ENCODE measurements around the gene MAML3.

MAML3 gene

DNA sequence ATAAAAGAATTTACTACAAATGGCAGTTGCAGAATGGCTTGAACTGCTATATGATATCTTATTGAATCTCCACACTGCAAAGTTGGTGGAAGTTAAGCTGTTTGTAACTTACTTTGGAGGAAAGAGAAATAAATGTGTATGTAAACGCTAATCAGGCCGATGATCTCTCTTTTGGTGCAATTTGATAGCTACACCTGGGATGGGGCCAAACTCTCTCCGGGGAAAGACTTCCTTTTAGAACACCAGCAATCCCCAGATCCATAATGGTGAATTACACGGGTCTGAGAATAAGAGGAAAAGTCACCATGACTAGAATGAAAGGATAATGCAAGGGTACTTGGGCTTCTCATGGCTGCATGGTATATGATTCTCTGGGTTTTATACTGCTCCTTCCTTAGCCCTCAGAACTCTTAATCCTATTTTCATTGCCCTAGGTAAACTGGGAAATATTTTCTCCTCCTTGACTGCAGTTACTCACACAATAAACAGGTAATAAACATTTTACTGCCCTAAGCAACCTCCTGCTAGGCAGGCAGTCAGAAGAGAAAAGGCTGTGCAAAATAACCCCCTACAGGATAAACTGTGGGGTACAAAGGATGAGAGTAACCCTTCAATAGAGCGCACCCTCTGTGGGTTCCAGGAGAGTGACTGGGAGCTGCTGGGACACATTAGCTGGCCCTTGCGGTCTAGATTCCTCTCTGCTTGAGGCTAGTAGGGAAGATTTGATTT lies 379.1 kb downstream of the MAML3 start:
- Histone ChIP-seq H3K27ac (ENCODE audit: low read length) (no peak overlapping the region), H3K9me3 (ENCODE audit: control insufficient read depth in 1 of 2, low read length in 2 of 2) (no peaks in the 10 kb centered on the region), H3K4me3 (ENCODE audit: low read depth in 1 of 2, low read length in 2 of 2) (no peak overlapping the region), H3K36me3 (ENCODE audit: control insufficient read depth in 1 of 2, insufficient read depth in 2 of 2, low read length in 2 of 2) (no peaks in the 10 kb centered on the region), H3K4me1 (ENCODE audit: control insufficient read depth in 1 of 2, insufficient read depth in 2 of 2, low read length in 2 of 2) (no peaks in the 10 kb centered on the region), H3K27me3 (ENCODE audit: low read depth, low read length) (no peaks in the 10 kb centered on the region)

DNA sequence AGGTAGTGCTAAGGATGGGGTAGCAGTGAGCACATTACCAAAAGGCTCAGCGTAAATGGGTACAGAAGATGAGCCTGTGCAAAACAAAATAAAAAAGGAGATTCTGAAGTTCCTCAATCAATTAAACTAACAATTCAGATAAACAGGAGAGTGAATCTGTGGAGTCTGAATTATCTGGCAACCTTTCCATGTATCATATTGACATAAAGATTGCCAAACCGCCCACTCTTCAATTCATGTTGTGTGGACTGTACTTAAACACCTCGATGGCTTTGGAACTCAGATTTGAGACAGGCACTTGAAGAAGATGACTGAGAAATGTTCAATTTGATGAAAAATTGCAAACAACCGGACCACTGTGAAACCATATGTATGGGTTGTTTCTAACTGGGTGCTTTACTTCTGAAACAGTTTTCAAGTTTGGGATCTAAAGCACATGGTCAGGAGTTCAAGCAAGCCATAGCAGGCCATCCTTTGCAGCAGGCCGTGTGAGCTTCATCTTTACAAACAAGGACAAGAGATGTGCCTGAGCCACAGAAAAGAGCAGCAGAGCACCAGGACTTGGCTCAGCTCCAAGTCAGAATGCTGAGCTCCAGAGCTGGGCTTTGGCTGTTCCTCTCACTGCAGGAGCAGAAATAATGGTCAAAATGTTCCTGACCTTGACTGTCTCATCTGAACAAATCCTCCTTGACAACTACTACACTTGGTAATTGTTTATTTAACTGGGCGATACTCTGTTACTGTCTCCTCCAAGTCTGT lies 380.2 kb downstream of the MAML3 start:
- no peaks in the 10 kb centered on the region for H3K4me1 ChIP-seq (ENCODE audit: control insufficient read depth in 1 of 2, insufficient read depth in 2 of 2, low read length in 2 of 2)
- no peak overlapping the region for H3K4me3 ChIP-seq (ENCODE audit: low read depth in 1 of 2, low read length in 2 of 2)
- no peaks in the 10 kb centered on the region for H3K27me3 ChIP-seq (ENCODE audit: low read depth, low read length)
- H3K9me3 ChIP-seq (ENCODE audit: control insufficient read depth in 1 of 2, low read length in 2 of 2), result no peaks in the 10 kb centered on the region
- no peaks in the 10 kb centered on the region for H3K36me3 ChIP-seq (ENCODE audit: control insufficient read depth in 1 of 2, insufficient read depth in 2 of 2, low read length in 2 of 2)
- no peak overlapping the region for H3K27ac ChIP-seq (ENCODE audit: low read length)

DNA sequence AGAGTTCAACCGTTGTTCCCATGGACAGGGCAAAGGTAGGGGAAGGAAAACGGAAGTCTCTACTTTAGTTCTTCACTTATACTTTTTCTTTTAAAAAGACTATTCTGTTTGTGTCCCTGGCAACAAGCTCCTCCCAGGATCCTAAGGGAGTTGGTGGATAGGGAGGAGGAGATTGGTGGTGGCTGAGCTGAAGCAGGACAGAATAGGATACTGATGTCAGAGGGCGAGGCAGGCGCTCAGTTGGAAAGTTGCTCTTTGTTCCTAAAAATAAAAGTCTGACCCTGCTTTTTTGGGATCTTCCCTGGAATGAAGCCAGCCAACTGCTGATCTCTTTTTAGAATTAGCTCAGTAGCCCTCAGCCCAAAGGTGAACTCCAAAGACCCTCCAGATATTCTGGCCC lies 383.6 kb downstream of the MAML3 start:
- Histone ChIP-seq H3K27me3 (ENCODE audit: low read depth, low read length) (no peaks in the 10 kb centered on the region), H3K27ac (ENCODE audit: low read length) (no peak overlapping the region), H3K36me3 (ENCODE audit: control insufficient read depth in 1 of 2, insufficient read depth in 2 of 2, low read length in 2 of 2) (no peaks in the 10 kb centered on the region), H3K4me3 (ENCODE audit: low read depth in 1 of 2, low read length in 2 of 2) (no peak overlapping the region), H3K9me3 (ENCODE audit: control insufficient read depth in 1 of 2, low read length in 2 of 2) (no peaks in the 10 kb centered on the region), H3K4me1 (ENCODE audit: control insufficient read depth in 1 of 2, insufficient read depth in 2 of 2, low read length in 2 of 2) (no peaks in the 10 kb centered on the region)

DNA sequence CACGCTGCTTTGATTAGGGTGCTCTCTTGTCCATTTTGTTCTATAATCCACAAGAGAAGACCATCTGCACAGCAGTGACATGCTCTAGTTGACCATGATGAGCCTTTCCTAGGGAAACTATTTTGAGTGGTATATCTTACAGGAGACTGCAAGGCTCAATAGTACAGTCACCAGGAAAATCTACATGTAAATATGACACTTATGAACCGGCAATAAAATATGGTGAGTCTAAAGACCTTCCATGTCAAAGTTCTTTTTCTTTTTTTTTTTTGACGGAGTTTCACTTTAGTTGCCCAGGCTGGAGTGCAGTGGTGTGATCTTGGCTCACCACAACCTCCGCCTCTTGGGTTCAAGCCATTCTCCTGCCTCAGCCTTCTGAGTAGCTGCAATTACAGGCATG lies 384.6 kb downstream of the MAML3 start:
- Histone ChIP-seq H3K9me3 (ENCODE audit: control insufficient read depth in 1 of 2, low read length in 2 of 2) (no peaks in the 10 kb centered on the region), H3K4me3 (ENCODE audit: low read depth in 1 of 2, low read length in 2 of 2) (no peak overlapping the region), H3K4me1 (ENCODE audit: control insufficient read depth in 1 of 2, insufficient read depth in 2 of 2, low read length in 2 of 2) (peaks cover 0 to under 1% of the 10 kb centered on the region in 2 donors), H3K27me3 (ENCODE audit: low read depth, low read length) (no peaks in the 10 kb centered on the region), H3K36me3 (ENCODE audit: control insufficient read depth in 1 of 2, insufficient read depth in 2 of 2, low read length in 2 of 2) (no peaks in the 10 kb centered on the region), H3K27ac (ENCODE audit: low read length) (no peak overlapping the region)

DNA sequence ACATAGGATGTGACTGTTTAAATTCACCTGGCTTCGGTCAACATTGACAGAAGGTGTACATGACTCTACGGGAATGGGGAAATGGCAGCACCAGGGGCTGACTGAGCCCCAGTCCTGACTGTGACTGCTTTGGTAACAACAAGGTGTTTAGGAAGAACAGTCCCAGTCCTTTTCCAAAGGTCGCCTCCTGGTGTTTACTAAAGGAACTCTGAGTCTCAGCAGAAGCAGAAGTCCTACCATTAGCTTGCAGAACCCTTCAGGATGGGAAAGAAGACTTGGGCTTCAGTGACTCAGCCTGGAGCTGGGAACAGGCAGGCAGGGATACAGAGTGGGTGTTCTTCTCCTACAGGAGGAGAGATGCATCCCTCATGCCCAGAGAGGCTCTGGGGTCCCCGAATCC lies 385.1 kb downstream of the MAML3 start:
- H3K27ac ChIP-seq (ENCODE audit: low read length), result no peak overlapping the region
- no peaks in the 10 kb centered on the region for H3K9me3 ChIP-seq (ENCODE audit: control insufficient read depth in 1 of 2, low read length in 2 of 2)
- H3K4me3 ChIP-seq (ENCODE audit: low read depth in 1 of 2, low read length in 2 of 2), result no peak overlapping the region
- H3K36me3 ChIP-seq (ENCODE audit: control insufficient read depth in 1 of 2, insufficient read depth in 2 of 2, low read length in 2 of 2), result no peaks in the 10 kb centered on the region
- peaks cover 0 to 5% of the 10 kb centered on the region in 2 donors for H3K4me1 ChIP-seq (ENCODE audit: control insufficient read depth in 1 of 2, insufficient read depth in 2 of 2, low read length in 2 of 2)
- no peaks in the 10 kb centered on the region for H3K27me3 ChIP-seq (ENCODE audit: low read depth, low read length)

DNA sequence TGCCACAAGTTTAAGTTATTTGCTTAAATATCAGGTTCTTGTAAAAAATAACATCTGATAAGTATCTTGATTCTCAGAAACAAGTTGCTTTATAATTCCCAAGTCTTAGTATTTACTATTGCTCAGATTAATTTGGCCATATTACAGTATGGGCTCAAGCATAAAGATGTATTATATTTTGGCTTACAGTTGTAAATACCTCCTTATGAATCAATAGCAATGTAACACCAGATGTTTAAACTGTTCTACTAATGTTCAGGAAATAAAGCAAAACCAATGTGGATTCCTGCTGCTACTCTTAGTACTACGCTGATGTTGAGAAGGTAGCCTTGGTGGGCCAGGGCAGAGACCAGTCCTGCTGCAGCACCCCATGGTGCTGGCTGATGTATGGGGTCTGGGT lies 385.6 kb downstream of the MAML3 start:
- Histone ChIP-seq H3K4me1 (ENCODE audit: control insufficient read depth in 1 of 2, insufficient read depth in 2 of 2, low read length in 2 of 2) (peaks cover 0 to 10% of the 10 kb centered on the region in 2 donors), H3K27ac (ENCODE audit: low read length) (no peak overlapping the region), H3K4me3 (ENCODE audit: low read depth in 1 of 2, low read length in 2 of 2) (no peak overlapping the region), H3K27me3 (ENCODE audit: low read depth, low read length) (no peaks in the 10 kb centered on the region), H3K36me3 (ENCODE audit: control insufficient read depth in 1 of 2, insufficient read depth in 2 of 2, low read length in 2 of 2) (no peaks in the 10 kb centered on the region), H3K9me3 (ENCODE audit: control insufficient read depth in 1 of 2, low read length in 2 of 2) (no peaks in the 10 kb centered on the region)

DNA sequence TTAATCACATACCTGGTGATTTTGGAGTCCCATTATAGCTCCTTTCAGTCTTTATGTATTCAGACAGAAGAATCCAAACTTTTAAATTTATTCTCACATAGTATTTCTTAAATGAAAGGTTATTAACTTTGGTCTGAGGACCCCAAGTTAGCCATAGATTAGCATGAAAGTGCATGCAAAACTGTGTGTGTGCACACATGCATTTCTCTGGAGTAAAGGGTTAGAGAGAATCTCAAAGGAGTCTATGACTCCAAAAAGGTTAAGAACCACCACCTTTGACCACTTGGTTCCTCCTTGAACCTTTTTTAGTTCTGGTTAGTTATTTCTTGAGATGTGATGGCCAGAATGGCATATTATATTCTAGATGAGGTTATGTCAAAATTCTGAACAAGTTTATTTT lies 386.4 kb downstream of the MAML3 start:
- Histone ChIP-seq H3K4me1 (ENCODE audit: control insufficient read depth in 1 of 2, insufficient read depth in 2 of 2, low read length in 2 of 2) (peaks cover 0 to 18% of the 10 kb centered on the region in 2 donors), H3K27me3 (ENCODE audit: low read depth, low read length) (no peaks in the 10 kb centered on the region), H3K36me3 (ENCODE audit: control insufficient read depth in 1 of 2, insufficient read depth in 2 of 2, low read length in 2 of 2) (no peaks in the 10 kb centered on the region), H3K4me3 (ENCODE audit: low read depth in 1 of 2, low read length in 2 of 2) (no peak overlapping the region), H3K9me3 (ENCODE audit: control insufficient read depth in 1 of 2, low read length in 2 of 2) (no peaks in the 10 kb centered on the region), H3K27ac (ENCODE audit: low read length) (no peak overlapping the region)

DNA sequence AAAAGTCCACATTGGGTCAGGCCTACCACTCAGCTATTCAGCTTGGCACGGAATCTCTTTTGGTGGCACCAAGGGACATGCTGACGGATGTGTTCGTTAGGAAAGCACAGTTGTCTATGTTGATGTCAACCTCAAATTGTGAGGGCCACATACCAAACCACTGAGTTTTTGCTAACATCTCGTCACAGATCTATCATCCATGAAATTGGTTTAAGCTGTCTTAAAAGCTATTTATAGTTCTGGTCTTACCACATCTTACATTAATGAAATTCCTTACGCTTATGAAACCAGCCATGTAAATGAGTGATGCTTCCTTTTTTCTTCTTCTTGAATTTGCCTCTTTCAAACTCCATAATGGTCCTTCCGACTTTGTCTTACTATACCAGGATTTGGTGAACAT lies 386.8 kb downstream of the MAML3 start:
- no peak overlapping the region for H3K4me3 ChIP-seq (ENCODE audit: low read depth in 1 of 2, low read length in 2 of 2)
- no peaks in the 10 kb centered on the region for H3K36me3 ChIP-seq (ENCODE audit: control insufficient read depth in 1 of 2, insufficient read depth in 2 of 2, low read length in 2 of 2)
- H3K27ac ChIP-seq (ENCODE audit: low read length), result no peak overlapping the region
- H3K9me3 ChIP-seq (ENCODE audit: control insufficient read depth in 1 of 2, low read length in 2 of 2), result no peaks in the 10 kb centered on the region
- H3K4me1 ChIP-seq (ENCODE audit: control insufficient read depth in 1 of 2, insufficient read depth in 2 of 2, low read length in 2 of 2), result peaks cover 0 to 22% of the 10 kb centered on the region in 2 donors
- no peaks in the 10 kb centered on the region for H3K27me3 ChIP-seq (ENCODE audit: low read depth, low read length)

DNA sequence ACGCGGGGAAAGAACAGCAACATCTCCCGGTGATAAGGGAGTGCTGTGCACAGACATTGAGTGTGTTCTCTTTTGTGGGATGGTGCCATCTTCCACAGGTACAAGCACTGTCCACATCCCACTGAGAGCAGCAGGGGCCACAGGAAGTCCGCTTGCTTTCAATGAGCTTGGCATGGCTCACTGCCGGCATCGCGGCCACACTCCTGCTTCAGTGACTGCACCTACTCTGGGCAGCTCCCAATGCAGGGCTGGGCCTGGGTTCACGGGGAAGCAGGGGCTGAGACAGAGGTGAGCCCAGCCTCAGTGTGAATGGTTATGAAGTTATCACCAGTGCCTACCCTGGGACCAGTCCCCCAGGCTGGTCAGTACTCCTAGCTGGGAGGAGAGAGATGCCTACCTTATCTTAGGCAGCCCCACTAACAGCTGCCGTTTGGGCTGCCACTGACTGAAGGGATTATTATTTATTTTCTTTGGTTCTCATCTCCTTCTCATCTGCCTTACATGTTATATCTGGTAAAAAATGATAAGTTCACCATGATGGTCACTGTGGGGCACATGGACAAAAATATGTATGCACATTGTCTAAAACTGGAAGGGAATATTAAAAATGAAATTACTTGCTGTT lies 389.2 kb downstream of the MAML3 start:
- Histone ChIP-seq H3K27me3 (ENCODE audit: low read depth, low read length) (no peaks in the 10 kb centered on the region), H3K9me3 (ENCODE audit: control insufficient read depth in 1 of 2, low read length in 2 of 2) (no peaks in the 10 kb centered on the region), H3K36me3 (ENCODE audit: control insufficient read depth in 1 of 2, insufficient read depth in 2 of 2, low read length in 2 of 2) (no peaks in the 10 kb centered on the region), H3K27ac (ENCODE audit: low read length) (no peak overlapping the region), H3K4me1 (ENCODE audit: control insufficient read depth in 1 of 2, insufficient read depth in 2 of 2, low read length in 2 of 2) (peaks cover 0 to 22% of the 10 kb centered on the region in 2 donors), H3K4me3 (ENCODE audit: low read depth in 1 of 2, low read length in 2 of 2) (no peak overlapping the region)

DNA sequence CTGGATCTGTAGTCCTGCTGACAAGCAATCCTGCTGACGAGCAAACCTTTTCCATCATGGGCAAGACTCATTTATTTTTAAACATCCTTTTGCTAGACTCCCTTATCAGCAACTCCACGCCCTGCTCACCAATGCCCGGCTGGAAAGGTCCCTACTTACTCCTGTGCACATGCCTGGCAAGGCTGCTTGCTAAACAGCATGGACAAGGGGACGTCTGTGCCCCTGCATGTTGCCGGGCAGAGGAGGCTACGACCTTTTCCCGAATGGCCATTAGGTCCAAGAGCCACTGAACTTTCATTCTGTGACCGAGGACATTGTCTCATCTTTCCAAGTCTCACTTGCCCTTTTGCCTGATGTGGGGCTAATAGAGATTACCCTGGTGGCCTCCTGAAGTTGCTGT lies 389.8 kb downstream of the MAML3 start:
- Histone ChIP-seq H3K27ac (ENCODE audit: low read length) (no peak overlapping the region), H3K9me3 (ENCODE audit: control insufficient read depth in 1 of 2, low read length in 2 of 2) (no peaks in the 10 kb centered on the region), H3K4me3 (ENCODE audit: low read depth in 1 of 2, low read length in 2 of 2) (no peak overlapping the region), H3K36me3 (ENCODE audit: control insufficient read depth in 1 of 2, insufficient read depth in 2 of 2, low read length in 2 of 2) (no peaks in the 10 kb centered on the region), H3K4me1 (ENCODE audit: control insufficient read depth in 1 of 2, insufficient read depth in 2 of 2, low read length in 2 of 2) (peaks cover 0 to 22% of the 10 kb centered on the region in 2 donors), H3K27me3 (ENCODE audit: low read depth, low read length) (no peaks in the 10 kb centered on the region)

DNA sequence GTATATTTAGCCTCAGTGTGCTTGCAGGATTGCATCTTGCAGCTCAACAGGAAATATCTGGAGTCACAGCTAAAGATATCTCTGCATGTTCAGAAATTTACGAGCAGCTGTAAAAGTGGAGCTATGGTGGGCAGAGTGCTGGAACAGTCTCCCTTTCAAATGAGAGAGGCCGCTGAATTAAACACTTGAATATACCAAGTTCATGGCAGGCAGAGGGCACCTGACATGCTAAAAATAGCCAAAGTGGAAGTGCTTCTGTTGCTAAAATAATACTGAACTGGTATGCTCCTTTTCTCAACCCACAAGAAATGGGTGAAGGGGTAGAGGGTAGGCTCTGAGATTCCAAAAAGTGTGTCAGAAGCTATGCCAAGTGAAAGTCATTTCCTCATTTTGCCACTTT lies 390.3 kb downstream of the MAML3 start:
- no peaks in the 10 kb centered on the region for H3K9me3 ChIP-seq (ENCODE audit: control insufficient read depth in 1 of 2, low read length in 2 of 2)
- H3K4me3 ChIP-seq (ENCODE audit: low read depth in 1 of 2, low read length in 2 of 2), result peak overlapping the region in 1 of 2 donors; percentile 18
- peaks cover 0 to 22% of the 10 kb centered on the region in 2 donors for H3K4me1 ChIP-seq (ENCODE audit: control insufficient read depth in 1 of 2, insufficient read depth in 2 of 2, low read length in 2 of 2)
- no peaks in the 10 kb centered on the region for H3K27me3 ChIP-seq (ENCODE audit: low read depth, low read length)
- H3K27ac ChIP-seq (ENCODE audit: low read length), result no peak overlapping the region
- no peaks in the 10 kb centered on the region for H3K36me3 ChIP-seq (ENCODE audit: control insufficient read depth in 1 of 2, insufficient read depth in 2 of 2, low read length in 2 of 2)
